Stimulated activated CD8-positive, alpha-beta memory T cell treated with anti-CD3 and anti-CD28 coated beads, Interleukin-7, amount 100 ng/mL, for 1 hour (primary cell): ENCODE measurements around the gene RPL29.

Experiments
- DNase-seq, 2 donors: peaks; one replicate each; pipeline ENCODE4 v3.0.0-alpha.2; 2020; ENCODE audit warnings: low read depth in 2 of 2

RPL29 gene

DNA sequence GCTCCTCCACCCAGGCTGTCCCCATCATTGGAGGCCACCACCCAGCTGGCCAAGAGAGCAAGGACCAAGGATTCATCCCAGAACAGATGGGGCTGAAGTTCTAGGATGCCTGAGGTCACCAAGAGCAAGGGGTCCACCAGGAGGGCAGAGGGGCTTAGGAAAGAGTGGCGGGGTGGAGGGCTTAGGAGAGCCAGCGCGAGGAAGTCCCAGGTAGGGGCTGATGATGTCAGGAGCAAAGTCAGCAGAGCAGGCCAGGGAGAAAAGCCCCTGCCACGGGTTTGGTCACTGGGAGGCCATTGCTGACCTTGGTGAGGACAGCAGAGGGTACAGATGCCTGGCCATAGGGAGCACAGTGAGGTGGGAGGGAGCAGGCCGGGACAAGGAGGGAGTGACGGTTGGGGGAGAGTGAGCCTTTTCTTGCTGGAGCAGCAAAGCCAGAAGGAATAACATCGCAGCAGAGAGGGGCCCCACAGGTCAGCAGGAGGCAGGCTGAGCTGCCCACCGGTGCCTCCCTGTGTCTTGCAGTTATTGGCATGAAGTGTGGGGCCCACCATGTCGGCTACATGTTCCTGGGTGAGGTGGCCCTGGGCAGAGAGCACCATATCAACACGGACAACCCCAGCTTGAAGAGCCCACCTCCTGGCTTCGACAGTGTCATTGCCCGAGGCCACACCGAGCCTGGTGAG lies 48.3 kb downstream of the RPL29 start:
- no peak for DNase-seq

DNA sequence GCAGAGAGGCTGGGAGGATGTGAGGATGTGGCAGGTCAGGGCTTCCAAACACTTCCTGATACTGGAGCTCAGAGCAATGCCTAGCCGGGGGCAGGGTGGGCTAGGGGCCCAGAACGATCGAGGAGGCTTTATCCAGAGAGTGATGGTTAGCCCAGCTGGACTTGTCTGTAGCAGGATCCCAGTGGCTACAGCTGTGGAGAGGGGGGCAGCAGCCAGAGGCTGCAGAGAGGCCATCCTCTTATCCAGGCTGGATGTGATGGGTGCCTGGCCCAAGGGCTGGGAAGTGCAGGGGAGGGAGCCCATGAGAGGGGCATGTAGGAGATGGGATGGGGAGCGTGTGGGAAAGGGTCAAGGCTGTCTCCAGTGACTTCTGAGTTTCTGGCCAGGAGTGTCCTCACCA lies 48.9 kb downstream of the RPL29 start:
- DNase-seq: no peak

DNA sequence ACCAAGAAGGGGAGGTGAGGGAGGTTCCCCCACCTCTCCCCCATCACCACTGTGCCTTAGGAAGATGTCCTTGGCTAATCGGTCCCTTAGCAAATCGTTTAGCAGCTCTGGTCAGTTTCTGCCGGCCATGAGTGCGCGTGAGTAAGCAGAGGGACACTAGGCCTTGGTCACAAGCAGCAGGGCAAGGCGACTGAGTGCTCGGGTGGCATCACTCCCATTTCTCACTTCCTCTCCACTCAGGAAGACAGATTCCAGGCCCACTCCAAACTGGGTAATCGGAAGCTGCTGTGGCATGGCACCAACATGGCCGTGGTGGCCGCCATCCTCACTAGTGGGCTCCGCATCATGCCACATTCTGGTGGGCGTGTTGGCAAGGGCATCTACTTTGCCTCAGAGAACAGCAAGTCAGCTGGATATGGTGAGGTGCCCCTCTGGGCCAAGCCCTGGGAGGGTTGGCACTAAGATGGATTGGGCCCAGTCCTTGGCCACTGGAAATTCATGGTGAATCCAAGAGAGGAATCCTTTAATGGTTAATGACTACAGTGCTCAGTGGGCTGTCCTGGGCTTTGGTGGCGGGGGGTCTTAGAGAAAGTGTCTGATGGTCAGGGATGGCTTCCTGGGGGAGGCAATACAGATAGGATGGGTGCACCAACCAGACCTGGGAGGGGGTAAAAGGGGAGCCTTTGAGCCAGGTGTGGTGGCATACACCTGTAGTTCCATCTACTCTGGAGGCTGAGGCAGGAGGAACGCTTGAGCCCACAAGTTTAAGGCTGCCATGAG lies 49.6 kb downstream of the RPL29 start:
- no peak for DNase-seq

DNA sequence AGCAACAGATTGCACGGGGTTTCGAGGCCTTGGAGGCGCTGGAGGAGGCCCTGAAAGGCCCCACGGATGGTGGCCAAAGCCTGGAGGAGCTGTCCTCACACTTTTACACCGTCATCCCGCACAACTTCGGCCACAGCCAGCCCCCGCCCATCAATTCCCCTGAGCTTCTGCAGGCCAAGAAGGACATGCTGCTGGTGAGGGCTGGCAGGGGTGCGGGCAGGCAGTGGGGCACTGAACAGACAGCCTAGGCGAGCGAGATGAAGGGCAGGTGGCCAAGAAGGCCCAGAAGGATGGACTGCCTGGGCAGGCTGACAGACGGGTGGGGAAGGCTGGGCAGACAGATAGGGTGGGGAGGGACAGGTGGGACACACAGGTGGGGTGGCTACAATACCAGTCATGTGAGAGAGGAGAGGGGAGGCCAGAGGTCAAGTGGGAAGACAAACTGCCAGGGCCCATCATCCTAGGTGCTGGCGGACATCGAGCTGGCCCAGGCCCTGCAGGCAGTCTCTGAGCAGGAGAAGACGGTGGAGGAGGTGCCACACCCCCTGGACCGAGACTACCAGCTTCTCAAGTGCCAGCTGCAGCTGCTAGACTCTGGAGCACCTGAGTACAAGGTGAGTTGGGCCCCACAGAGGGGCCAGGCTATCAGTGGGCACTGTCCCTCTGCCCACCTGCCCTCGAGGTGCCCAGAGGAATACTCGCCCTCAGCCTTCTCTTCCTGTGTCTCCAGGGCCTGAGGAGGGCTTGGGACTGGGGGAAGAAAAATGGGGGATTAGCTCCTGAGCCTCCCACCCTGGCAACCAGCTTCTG lies 50.5 kb downstream of the RPL29 start:
- no peak for DNase-seq

GRCh38 chr3:51944451-51945021 lies 51.2 kb downstream of the RPL29 start:
- DNase-seq: no peak
